DLD1 (cell line): ENCODE measurements around the gene CCNDBP1.
"Not testable (repeated sequence)": the region's sequence is repeated elsewhere in the genome, so short reads cannot be mapped to it uniquely, and the experiment has no call there.

ENCODE experiments used
- in situ Hi-C: cut with HindIII; loops from 2 replicates; pipeline ENCODE4 v1.10.0; 2017; ENCODE audit warnings: low sequenced_read_pairs

CCNDBP1 gene, protein sequence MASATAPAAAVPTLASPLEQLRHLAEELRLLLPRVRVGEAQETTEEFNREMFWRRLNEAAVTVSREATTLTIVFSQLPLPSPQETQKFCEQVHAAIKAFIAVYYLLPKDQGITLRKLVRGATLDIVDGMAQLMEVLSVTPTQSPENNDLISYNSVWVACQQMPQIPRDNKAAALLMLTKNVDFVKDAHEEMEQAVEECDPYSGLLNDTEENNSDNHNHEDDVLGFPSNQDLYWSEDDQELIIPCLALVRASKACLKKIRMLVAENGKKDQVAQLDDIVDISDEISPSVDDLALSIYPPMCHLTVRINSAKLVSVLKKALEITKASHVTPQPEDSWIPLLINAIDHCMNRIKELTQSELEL

DNA sequence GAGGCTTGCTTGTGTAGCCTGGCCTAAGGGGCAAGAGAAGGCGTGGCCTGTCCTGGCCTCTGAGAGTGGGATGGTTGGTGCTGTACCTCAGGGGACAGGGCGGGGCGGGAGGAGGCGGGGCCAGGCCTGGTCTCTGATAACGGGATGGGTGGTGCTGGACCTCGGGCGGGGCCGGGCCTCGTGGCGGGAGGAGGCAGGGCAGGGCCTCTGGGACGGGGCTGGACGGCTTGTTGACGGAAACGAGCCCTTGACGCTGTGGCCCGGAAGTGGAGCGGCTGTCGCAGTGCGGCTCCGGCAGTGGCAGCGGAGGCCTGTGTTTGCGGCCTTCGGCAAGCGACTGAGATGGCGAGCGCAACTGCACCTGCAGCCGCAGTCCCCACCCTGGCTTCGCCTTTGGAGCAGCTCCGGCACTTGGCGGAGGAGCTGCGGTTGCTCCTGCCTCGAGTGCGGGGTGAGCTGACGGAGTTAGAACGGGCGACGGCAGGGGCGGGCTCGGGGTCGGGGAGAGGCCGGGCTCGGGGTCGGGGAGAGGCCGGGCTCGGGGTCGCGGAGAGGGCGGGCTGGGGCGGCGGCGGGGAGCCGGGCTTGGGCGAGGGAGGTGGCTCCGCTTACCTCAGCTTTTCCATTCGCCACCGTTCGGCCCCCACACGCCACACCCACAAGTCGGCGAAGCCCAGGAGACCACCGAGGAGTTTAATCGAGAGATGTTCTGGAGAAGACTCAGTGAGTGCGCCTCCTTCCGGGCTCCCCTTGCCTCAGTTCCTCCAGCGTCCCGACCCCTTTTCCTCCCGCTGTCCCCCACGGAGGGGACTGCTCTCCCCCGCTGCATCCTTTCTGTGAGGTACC, at the start of gene CCNDBP1:
TSS of gene CCNDBP1 (plus strand) at position 247 of the 846 bp plus-strand sequence. CDS start at position 343, 96 bp downstream.
- in situ Hi-C loops = no loop called here

DNA sequence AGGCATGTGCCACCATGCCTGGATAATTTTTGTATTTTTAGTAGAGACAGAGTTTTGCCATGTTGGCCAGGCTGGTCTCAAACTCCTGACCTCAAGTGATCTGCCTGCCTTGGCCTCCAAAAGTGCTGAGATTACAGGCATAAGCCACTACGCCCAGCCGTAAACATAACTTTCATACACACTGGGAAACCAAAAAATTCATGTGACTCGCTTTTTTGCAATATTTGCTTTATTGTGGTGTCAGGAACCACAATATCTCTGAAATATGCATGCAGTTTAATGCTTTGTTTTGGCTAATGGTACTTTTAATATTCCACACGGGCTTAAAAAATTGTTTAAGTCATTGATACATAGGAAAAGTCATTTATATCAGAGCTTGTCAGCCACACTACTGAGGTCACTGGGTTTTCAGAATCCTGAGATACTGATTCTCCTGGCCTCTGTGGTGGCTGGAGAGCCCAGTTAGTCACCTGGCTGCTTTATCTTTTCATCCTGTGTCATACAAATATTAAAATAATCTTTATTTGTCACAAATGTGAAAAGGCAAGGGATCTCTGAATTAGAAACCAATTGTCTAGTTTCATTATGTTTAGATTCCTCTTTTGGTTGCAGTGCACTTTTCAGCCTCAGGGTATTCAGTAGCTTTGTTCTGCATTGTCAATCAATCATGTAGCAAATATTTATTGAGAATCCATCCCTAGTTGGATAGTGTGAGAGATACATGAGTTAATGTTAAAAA, 41.8 kb upstream of the CCNDBP1 start:
- in situ Hi-C loops = no loop called here

DNA sequence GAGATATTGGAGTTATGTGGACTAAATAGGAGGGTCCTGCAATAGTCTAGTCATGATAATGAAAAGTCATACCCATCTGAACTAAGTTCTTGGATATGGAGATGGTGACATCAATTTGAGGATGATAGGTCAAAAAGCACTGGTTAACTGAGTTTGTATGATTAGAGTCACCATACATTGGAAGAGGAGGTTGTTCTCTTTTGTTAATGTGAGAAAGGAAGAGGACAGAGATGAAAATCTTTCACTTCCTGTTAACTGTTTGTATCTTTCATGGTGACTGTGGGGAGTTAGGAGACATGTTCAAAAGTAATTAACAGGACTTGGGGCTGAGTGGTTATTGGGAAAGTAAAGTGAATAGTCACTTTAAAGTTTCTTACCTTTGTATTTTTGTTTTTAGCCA, 40.7 kb upstream of the CCNDBP1 start:
- in situ Hi-C loops = no loop called here

DNA sequence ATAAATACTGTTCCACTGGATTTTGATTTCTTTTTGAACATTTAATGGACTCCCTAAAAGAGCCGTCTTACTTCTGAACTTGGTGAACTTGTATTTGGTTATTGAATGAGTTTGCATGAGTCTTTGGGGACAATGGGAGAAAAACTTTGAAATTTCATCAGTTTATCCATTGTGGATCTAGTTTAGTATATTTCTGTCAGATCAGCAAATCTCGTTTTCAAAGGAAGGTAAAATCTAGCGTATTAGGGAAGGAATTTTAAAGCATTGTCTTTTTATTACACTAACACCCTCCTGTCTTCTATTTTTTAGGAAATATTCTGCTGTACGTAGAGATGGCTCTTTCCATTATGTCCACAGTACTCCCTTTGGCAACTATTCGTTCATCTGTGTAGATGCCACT, 39.0 kb upstream of the CCNDBP1 start:
- in situ Hi-C loops = no loop called here

DNA sequence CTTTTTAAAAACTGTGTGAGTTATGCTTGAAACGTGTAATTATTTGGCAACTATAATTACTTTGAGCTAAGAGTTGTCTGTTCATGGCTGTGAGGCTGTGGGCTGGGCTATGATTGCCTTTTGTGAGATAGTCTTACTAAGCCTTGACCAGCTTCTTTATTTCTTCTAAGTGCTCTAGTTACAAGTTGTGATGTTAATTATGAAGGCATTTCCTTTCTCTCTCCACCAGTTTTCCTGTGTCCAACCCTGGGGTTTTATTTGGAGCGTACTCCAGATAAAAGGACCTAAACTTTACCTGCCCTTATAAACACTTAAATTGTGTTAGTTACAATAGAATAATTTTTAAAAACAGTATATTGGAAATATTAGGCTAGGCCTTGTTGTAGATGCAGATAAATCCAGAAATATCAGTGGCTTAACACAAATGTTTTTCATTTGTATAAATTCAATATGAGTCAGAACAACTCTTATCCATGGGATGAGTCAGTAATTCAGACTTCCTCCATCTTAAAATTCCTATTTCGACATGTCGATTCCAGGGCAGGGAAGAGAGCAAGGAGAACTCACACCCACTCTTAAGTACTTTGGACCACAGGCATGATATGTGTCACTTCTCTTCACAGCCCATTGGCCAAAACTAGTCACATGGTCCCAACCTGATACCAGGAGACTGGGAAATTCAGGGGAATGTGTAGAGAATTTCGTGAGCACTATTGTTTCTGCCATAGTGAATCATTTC, 34.8 kb upstream of the CCNDBP1 start:
- in situ Hi-C loops = no loop called here

DNA sequence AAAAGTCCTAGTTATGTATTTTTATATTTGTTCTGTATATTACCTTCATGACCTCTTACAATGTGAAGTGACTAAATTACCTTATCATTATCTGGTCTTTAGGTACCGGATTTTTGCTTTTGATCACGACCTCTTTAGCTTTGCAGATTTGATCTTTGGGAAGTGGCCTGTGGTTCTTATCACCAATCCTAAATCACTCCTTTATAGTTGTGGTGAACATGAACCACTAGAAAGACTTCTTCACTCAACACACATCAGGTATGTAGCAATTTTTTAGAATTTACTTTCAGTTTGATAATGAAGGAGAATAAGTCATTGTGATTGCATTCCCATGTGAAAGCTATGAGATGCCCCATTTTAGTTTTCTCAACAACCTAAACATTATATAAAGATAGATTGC, 33.5 kb upstream of the CCNDBP1 start:
- in situ Hi-C loops = no loop called here

DNA sequence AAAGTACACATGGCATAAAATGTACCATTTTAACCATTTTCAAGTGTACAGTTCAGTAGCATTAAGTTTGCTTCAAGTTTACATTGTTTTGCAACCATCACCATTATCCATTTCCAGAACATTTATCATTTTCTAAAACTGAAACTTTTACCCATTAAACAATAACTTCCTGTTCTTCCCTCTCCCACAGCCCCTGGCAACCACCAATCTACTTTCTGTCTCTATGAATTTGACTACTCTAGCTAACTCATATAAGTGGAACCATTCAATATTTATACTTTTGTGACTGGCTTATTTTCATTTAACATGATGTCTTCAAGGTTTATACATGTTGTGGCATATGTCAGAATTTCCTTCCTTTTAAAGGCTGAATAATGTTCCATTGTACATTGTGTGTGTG, 31.9 kb upstream of the CCNDBP1 start:
- in situ Hi-C loops = no loop called here

DNA sequence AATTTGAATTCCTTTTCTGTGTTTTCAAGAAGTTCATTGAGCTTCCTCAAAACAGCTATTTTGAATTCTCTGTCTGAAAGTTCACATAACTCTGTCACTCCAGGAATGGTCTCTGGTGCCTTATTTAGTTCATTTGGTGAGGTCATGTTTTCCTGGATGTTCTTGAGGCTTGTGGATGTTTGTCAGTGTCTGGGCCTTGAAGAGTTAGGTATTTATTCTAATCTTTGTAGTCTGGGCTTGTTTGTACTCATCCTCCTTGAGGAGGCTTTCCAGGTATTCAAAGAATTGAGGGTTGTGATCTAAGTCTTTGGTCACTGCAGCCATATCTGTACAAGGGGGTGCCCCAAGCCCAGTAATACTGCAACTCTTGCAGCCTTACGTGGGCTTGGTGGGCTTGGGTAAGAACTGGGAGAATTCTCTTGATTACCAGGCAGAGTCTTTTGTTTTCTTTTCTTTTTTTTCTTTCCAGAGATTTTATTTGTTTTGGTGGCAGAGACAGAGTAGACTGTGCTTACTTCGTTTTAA, 19.3 kb upstream of the CCNDBP1 start:
- in situ Hi-C loops = no loop called here

DNA sequence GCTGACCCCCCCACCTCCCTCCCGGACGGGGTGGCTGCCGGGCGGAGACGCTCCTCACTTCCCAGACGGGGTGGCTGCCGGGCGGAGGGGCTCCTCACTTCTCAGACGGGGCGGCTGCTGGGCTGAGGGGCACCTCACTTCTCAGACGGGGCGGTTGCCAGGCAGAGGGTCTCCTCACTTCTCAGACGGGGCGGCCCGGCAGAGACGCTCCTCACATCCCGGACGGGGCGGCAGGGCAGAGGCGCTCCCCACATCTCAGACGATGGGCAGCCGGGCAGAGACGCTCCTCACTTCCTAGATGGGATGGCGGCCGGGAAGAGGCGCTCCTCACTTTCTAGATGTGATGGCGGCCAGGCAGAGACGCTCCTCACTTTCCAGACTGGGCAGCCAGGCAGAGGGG, 17.9 kb upstream of the CCNDBP1 start:
- in situ Hi-C loops = not testable (repeated sequence)

DNA sequence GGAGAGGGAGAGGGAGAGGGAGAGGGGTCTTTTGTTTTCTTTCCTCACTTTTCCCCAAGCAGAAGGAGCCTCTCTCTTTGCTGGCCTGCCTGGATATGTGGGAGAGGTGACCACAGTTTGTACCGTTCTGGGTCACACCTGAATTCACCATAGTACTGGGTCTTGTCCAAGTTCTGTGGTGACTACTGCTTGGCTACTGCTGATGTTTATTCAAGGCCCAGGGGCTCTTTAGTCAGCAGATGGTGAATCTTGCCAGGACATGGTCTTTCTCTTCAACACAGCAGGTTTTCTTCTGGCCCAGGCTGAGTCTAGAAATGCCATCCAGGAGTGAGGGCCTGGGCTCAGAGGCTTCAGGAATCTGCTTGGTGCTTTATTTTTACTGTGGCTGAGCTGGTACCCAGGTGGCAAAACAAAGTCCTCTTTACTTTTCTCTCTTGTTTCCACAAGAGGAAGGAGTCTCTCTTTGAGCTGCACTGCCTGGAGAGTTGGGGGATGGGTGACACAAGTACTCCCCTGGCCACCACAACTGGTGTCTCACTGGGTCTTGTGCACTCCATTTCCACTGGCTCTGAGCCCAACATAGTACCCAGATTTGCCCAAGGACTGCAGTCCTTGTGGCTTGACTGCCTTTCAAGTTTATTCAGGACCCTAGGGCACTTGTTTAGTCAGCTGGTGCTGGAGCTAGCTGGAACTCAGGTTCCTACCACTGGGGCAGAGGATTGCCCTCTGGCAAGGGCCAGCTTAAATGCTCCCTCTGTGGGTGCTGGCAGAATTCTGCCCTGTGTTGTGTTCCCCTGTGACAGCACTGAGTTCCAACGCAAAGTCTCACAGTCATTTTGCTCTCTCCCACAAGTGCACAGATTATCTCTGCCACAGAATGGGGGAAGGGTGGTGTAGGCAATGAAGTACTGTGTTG, 16.8 kb upstream of the CCNDBP1 start:
- in situ Hi-C loops = no loop called here

DNA sequence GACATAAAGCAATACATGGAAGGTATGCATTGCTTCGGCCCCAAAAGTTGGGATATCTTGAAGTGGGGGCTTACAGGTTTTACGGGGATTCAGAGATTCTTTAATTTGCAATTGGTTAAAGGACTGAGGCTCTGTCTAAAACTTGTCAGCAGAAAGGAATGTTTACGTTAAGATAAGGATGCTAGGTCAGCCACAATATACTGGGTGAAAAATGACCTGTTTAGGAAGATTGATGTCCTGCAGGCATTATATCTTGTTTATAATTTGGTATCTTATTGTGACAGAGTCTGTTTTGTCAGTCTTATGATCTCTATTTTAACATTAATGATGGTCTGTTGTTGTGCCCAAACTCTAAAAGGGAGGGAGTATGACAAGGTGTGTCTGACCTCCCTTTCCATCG, 15.3 kb upstream of the CCNDBP1 start:
- in situ Hi-C loops = no loop called here

DNA sequence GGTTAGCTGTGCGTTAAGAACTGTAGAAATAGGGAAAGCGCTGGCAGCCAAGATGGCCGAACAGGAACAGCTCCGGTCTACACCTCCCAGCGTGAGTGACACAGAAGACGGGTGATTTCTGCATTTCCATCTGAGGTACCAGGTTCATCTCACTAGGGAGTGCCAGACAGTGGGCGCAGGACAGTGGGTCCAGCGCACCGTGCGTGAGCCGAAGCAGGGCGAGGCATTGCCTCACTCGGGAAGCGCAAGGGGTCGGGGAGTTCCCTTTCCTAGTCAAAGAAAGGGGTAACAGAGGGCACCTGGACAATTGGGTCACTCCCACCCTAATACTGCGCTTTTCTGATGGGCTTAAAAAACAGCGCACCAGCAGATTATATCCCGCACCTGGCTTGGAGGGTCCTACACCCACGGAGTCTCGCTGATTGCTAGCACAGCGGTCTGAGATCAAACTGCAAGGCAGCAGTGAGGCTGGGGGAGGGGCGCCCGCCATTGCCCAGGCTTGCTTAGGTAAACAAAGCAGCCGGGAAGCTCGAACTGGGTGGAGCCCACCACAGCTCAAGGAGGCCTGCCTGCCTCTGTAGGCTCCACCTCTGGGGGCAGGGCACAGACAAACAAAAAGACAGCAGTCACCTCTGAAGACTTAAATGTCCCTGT, 9.4 kb upstream of the CCNDBP1 start:
- in situ Hi-C loops = not testable (repeated sequence)

DNA sequence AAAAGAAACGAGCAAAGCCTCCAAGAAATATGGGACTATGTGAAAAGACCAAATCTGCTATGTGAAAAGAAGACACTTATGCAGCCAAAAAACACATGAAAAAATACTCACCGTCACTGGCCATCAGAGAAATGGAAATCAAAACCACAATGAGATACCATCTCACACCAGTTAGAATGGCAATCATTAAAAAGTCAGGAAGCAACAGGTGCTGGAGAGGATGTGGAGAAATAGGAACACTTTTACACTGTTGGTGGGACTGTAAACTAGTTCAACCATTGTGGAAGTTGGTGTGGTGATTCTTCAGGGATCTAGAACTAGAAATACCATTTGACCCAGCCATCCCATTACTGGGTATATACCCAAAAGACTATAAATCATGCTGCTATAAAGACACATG, 8.1 kb upstream of the CCNDBP1 start:
- in situ Hi-C loops = not testable (repeated sequence)

DNA sequence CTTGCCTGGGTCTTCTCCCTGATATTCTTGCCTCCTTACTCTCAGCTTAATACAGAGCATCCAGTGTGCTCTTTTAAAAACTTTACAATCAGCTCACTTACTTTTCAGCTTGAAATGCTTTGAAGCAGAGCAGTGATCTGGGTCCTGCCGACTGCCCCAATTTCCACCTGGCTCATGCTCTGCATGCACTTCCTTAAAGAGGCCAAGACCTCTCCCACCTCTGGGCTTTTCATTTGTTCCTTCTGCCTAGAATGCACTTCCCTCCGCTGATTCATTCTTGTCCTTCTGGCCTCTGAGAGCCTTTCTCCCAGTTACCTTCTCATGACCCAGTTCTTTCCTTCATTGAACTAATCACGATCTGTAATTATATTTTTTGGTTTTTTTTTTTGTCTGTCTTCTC, 1.9 kb upstream of the CCNDBP1 start:
- in situ Hi-C loops = no loop called here

DNA sequence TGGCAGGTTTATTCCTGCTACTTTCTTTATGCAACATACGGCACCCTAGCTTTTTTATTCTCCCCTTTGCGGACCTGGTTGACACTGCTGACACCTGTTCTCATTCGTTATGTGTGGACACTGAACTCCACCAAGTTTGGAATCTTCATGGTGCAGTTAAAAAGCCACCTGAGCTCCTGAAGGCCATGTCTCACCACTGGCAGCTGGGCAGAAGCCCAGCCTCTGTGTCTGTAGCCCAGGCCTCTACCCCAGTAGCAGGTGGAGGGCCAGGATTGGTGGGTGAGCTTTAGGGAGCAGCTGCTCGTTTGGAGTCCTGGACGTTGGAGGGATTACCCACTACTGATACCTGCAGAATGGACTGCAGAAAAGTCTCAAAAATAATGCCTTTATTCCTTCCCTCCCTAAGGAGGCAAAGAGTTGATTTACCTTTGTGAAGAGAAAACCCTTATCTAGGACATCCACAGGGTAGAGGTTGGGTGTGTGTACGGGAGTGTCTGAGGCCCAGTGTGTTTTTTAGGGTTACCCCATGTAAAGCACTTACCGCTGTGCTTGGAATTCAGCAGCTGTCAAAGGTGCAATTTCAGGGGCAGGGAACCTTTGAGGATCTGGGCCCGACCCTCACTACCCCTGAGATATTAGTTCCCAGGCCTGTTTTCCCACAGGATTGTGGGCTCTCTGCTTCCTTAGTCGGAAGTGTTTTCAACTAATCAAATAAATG, 637 bp upstream of the CCNDBP1 start:
- in situ Hi-C loops = no loop called here

DNA sequence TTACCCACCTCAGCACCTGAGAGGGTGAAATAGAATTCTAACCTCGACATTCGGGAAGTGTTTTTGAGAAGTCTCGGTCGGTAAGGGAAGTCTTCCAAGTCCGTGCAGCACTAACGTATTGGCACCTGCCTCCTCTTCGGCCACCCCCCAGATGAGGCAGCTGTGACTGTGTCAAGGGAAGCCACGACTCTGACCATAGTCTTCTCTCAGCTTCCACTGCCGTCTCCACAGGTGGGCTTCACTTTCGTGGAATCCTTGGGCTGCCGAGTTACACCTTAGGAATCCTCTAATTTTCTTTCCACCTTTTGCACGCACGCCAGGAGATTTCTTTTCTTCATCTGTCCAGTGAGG, 775 bp downstream of the CCNDBP1 start:
- in situ Hi-C loops = no loop called here

DNA sequence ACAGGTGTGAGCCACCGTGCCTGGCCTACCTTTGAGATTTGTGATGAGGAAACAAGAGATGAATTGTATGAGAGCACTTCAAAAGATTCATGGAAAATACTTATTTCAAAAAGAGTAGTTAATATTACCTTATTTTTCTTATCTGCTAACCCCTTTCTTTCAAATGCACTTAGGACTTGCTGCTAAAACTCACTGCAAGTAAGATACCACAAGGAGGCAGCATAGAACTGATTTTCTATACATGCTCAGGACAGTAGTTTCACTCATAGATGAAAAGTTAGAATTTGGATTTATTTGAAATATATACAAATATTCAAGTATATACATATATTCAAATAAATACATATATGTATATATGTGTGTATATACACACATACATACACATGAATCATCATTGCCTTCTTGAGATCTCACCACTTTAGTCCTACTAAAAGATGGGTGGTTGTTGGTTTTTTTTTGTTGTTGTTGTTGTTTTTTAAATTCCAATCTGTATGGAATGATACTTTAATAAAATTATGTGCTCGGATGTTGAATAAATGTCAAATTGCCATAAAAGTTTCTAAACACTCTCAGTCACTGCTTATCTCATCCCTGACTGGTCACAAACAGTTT, 2.4 kb downstream of the CCNDBP1 start:
- in situ Hi-C loops = no loop called here

DNA sequence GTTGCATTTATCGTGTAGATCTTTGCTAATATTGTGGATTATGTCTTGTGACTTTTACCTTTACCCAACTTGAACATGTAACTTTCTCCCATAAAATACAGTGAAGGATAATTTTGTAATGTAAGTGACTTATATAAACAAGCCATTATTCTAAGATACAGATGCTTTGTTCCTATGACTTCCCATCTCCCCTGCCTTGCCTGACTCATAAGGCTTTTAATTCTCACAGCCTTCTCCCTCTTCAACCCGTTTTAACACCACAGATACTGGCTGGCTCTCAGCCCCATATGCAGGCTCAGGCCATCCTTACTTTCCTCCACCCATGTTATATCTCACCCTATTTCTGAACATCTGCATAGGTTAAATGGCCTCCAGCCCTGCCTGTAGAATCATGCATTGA, 4.1 kb downstream of the CCNDBP1 start:
- in situ Hi-C loops = no loop called here
